Spleen (tissue), 7 donors: ENCODE measurements around the gene BAG1.

Experiments used
- CTCF ChIP-seq, 11 experiments: fragments of 200-600 bp in 7 of 11; fragments of 450-650 bp in 4 of 11; sonication (generic) in 4 of 11; IDR thresholded peaks in 8 of 11; conservative IDR thresholded peaks in 3 of 11; 1 replicate in 7 of 11; 2 replicates in 4 of 11; pipeline versions ENCODE4 v1.4.0 to v1.8.0; 2016 to 2021; ENCODE audit warnings: antibody characterized with exemption in 11 of 11, inconsistent platforms in 4 of 11, mild to moderate bottlenecking in 1 of 11
- POLR2AphosphoS5 ChIP-seq, 3 donors: sonication (generic); formaldehyde crosslinking; IDR thresholded peaks; one replicate each; pipeline ENCODE4 v1.5.1; 2017; ENCODE audit warnings: antibody characterized with exemption in 3 of 3
- donor health status: DM: no; HTN: no; CAD: no; lungs with moderate emphysema.
- donor health status: DM: no; HTN: no; CAD: no.
- donor health status: DM: no; HTN: no; CAD: no.

GRCh38 chr9:33289936-33290246, 25.4 kb upstream of the BAG1 start:
- TF ChIP-seq CTCF (IDR thresholded peaks at IDR 0.05 in 8 of 11, conservative IDR thresholded peaks at IDR 0.05 in 3 of 11) (no peak), POLR2AphosphoS5 (IDR thresholded peaks at IDR 0.05) (no peak)
